ENCODE measurements around the gene DGUOK. TPM values are rescaled to one million over a fixed set of nuclear protein-coding genes. Genes with fewer than 3 reads are reported as not detected.

DGUOK gene
- total and polyA plus RNA-seq, 4 donors, result 19.6 to 49.7 (median 28.3) TPM

- Histone ChIP-seq H3K9me3 (ENCODE audit: control insufficient read depth in 4 of 4, low read length in 3 of 4) (no peaks in the 10 kb centered on the region), H3K36me3 (ENCODE audit: control insufficient read depth in 4 of 4, insufficient read depth in 3 of 4, low read depth in 1 of 4, low read length in 3 of 4) (peaks cover 0 to 2% (median 0%) of the 10 kb centered on the region in 4 donors), H3K9ac (ENCODE audit: low read depth in 1 of 2, low read length in 2 of 2) (no peak overlapping the region), H3K4me1 (ENCODE audit: control insufficient read depth in 4 of 4, insufficient read depth in 4 of 4, low read length in 3 of 4) (peaks cover 3 to 15% (median 9%) of the 10 kb centered on the region in 4 donors), H3K27me3 (ENCODE audit: control insufficient read depth in 4 of 4, insufficient read depth in 4 of 4, low read length in 3 of 4) (no peaks in the 10 kb centered on the region), H3K27ac (ENCODE audit: low read depth in 1 of 2, low read length in 2 of 2) (no peak overlapping the region), H3K4me3 (ENCODE audit: low read depth in 1 of 3, low read length in 3 of 3) (no peak overlapping the region)
- DNase-seq (ENCODE audit: low spot score), result no peak
- WGBS, result 97% methylated on average over 6 of the region's 6 CpGs
- no peak for TF ChIP-seq FOXA1 (IDR thresholded peaks at IDR 0.05)
- TF ChIP-seq HNF4A (conservative IDR thresholded peaks at IDR 0.05), result no peak
- no peak for TF ChIP-seq FOXA2 (IDR thresholded peaks at IDR 0.05)
- no peak for TF ChIP-seq HNF4G (IDR thresholded peaks at IDR 0.05)
- TF ChIP-seq MAX (IDR thresholded peaks at IDR 0.05), result no peak
- TF ChIP-seq NR2F2 (IDR thresholded peaks at IDR 0.05), result no peak
- TF ChIP-seq SP1 (IDR thresholded peaks at IDR 0.05), result no peak
- no peak for TF ChIP-seq ZBTB33 (IDR thresholded peaks at IDR 0.05)
- TF ChIP-seq RXRA (IDR thresholded peaks at IDR 0.05), result no peak
- no peak for TF ChIP-seq TAF1 (conservative IDR thresholded peaks at IDR 0.05)
- no peak for TF ChIP-seq ATF3 (IDR thresholded peaks at IDR 0.05)
- TF ChIP-seq GABPA (IDR thresholded peaks at IDR 0.05 in 1 of 2, conservative IDR thresholded peaks at IDR 0.05 in 1 of 2), result no peak
- no peak for TF ChIP-seq CTCF (IDR thresholded peaks at IDR 0.05; ENCODE audit: low read depth, low read length, missing input control)
- TF ChIP-seq RAD21 (IDR thresholded peaks at IDR 0.05), result no peak
- TF ChIP-seq EGR1 (IDR thresholded peaks at IDR 0.05; ENCODE audit: low read depth in 2 of 2), result no peak
These were observed 71.1 kb downstream of the DGUOK start for GRCh38 chr2:73997813-73998212.

- H3K36me3 ChIP-seq (ENCODE audit: control insufficient read depth in 4 of 4, insufficient read depth in 3 of 4, low read depth in 1 of 4, low read length in 3 of 4), result no peaks in the 10 kb centered on the region
- H3K9ac ChIP-seq (ENCODE audit: low read depth in 1 of 2, low read length in 2 of 2), result no peak overlapping the region
- H3K4me1 ChIP-seq (ENCODE audit: control insufficient read depth in 4 of 4, insufficient read depth in 4 of 4, low read length in 3 of 4), result peaks cover 7 to 20% (median 13%) of the 10 kb centered on the region in 4 donors
- no peaks in the 10 kb centered on the region for H3K9me3 ChIP-seq (ENCODE audit: control insufficient read depth in 4 of 4, low read length in 3 of 4)
- H3K27me3 ChIP-seq (ENCODE audit: control insufficient read depth in 4 of 4, insufficient read depth in 4 of 4, low read length in 3 of 4), result no peaks in the 10 kb centered on the region
- no peak overlapping the region for H3K4me3 ChIP-seq (ENCODE audit: low read depth in 1 of 3, low read length in 3 of 3)
- WGBS, result 90% methylated on average over 8 of the region's 8 CpGs
- TF ChIP-seq MAX (IDR thresholded peaks at IDR 0.05) (no peak), JUND (IDR thresholded peaks at IDR 0.05) (no peak), FOXA2 (IDR thresholded peaks at IDR 0.05) (no peak), HNF4A (conservative IDR thresholded peaks at IDR 0.05) (no peak), EGR1 (IDR thresholded peaks at IDR 0.05; ENCODE audit: low read depth in 2 of 2) (no peak), RAD21 (IDR thresholded peaks at IDR 0.05) (no peak), YY1 (IDR thresholded peaks at IDR 0.05) (no peak), GABPA (IDR thresholded peaks at IDR 0.05 in 1 of 2, conservative IDR thresholded peaks at IDR 0.05 in 1 of 2) (no peak), ZBTB33 (IDR thresholded peaks at IDR 0.05) (no peak), HNF4G (IDR thresholded peaks at IDR 0.05) (no peak), FOXA1 (IDR thresholded peaks at IDR 0.05) (no peak)
- H3K27ac ChIP-seq (ENCODE audit: low read depth in 1 of 2, low read length in 2 of 2), result no peak overlapping the region
- no peak for DNase-seq (ENCODE audit: low spot score)
These were observed 71.8 kb downstream of the DGUOK start for GRCh38 chr2:73998451-73998850.

Measured in liver (tissue), 9 donors.